ENCODE measurements around the gene TOMM70.

The TOMM70 gene

DNA sequence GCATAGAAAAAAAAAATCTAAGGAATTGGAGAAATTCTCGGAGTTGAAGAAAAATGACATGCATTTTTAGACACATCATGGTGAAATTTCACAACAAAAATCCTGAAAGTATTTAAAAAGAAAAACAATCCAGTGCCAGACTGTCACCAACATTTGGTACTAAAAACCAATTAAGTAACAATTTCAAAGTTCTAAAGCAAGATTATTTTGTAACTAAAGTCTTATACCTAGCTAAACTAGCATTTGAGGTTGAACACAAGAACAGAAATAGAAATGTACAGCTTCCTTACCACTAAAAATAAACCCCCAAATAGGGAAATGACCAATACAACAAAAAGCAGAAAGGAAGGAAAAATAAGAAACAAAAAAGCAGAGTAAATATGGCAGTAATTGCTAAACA is 11.9 kb downstream of the TOMM70 start:
- peaks cover 56% of the 10 kb centered on the region for H3K36me3 ChIP-seq (ENCODE audit: insufficient read depth, low read length)
- no peak for DNase-seq (ENCODE audit: low read depth, low spot score)

DNA sequence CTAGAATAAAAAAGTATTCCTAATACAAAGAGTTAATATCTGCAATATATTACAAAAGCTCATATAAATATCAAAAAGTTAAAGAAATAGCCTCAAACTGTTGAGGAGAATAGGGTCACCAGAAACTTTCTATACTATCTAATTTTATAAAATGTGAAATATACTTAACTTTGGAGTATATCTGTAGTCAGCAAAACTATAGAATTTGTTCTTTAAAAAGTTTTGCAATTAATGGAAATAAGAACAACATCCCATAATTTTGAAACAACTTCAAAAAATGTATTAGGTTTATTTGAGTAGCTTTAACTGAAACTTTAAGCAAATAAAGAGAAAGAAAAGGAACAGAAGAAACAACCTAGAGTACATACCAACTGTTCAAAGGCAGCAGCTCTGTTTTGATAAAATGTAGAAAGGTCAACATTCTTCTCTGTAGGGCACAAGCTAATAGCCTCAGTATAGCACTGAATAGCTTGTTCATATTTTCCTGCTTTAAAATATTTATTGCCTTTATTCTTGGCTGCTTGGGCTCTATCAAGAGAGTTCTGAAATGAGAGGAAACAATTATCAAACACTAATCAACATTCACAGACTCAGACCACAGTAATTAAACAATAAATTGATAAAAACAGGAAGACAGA is 14.3 kb downstream of the TOMM70 start:
- Histone ChIP-seq H3K9me3 (ENCODE audit: low read depth, low read length) (peaks cover 4% of the 10 kb centered on the region; the same call in 1 of the 2 replicates), H3K36me3 (ENCODE audit: insufficient read depth, low read length) (peaks cover 67% of the 10 kb centered on the region), H3K27ac (no peak overlapping the region), H3K4me3 (no peak overlapping the region), H3K9ac (ENCODE audit: insufficient read length) (no peak overlapping the region)
- TF ChIP-seq FOXP2 (optimal IDR thresholded peaks at IDR 0.05; ENCODE audit: control extremely low read depth, extremely low read length, insufficient read depth) (no peak), POLR2AphosphoS5 (IDR thresholded peaks at IDR 0.05; ENCODE audit: borderline replicate concordance, low read depth, low read length) (no peak), EZH2 (IDR thresholded peaks at IDR 0.05) (no peak)
- no peak for DNase-seq (ENCODE audit: low read depth, low spot score)

More for the DNA sequence above, 11.9 kb downstream of the TOMM70 start:
- no peak overlapping the region for H3K27ac ChIP-seq
- no peak for TF ChIP-seq POLR2AphosphoS5 (IDR thresholded peaks at IDR 0.05; ENCODE audit: borderline replicate concordance, low read depth, low read length)
- TF ChIP-seq EZH2 (IDR thresholded peaks at IDR 0.05), result no peak
- TF ChIP-seq FOXP2 (optimal IDR thresholded peaks at IDR 0.05; ENCODE audit: control extremely low read depth, extremely low read length, insufficient read depth), result no peak
- H3K9ac ChIP-seq (ENCODE audit: insufficient read length), result no peak overlapping the region
- H3K4me3 ChIP-seq, result no peak overlapping the region
- peaks cover 4% of the 10 kb centered on the region; the same call in 1 of the 2 replicates for H3K9me3 ChIP-seq (ENCODE audit: low read depth, low read length)

GRCh38 chr3:100384733-100385525 is 16.0 kb downstream of the TOMM70 start:
- TF ChIP-seq FOXP2 (optimal IDR thresholded peaks at IDR 0.05; ENCODE audit: control extremely low read depth, extremely low read length, insufficient read depth) (no peak), POLR2AphosphoS5 (IDR thresholded peaks at IDR 0.05; ENCODE audit: borderline replicate concordance, low read depth, low read length) (no peak), EZH2 (IDR thresholded peaks at IDR 0.05) (no peak)
- no peak overlapping the region for H3K4me3 ChIP-seq
- peaks cover 4% of the 10 kb centered on the region; the same call in 1 of the 2 replicates for H3K9me3 ChIP-seq (ENCODE audit: low read depth, low read length)
- DNase-seq (ENCODE audit: low read depth, low spot score), result no peak
- no peak overlapping the region for H3K27ac ChIP-seq
- H3K36me3 ChIP-seq (ENCODE audit: insufficient read depth, low read length), result peaks cover 75% of the 10 kb centered on the region
- no peak overlapping the region for H3K9ac ChIP-seq (ENCODE audit: insufficient read length)

- TF ChIP-seq EZH2 (IDR thresholded peaks at IDR 0.05) (no peak), POLR2AphosphoS5 (IDR thresholded peaks at IDR 0.05; ENCODE audit: borderline replicate concordance, low read depth, low read length) (no peak), FOXP2 (optimal IDR thresholded peaks at IDR 0.05; ENCODE audit: control extremely low read depth, extremely low read length, insufficient read depth) (no peak)
- Histone ChIP-seq H3K36me3 (ENCODE audit: insufficient read depth, low read length) (peaks cover 87% of the 10 kb centered on the region), H3K9ac (ENCODE audit: insufficient read length) (no peak overlapping the region), H3K9me3 (ENCODE audit: low read depth, low read length) (no peaks in the 10 kb centered on the region), H3K4me3 (no peak overlapping the region), H3K27ac (no peak overlapping the region)
- DNase-seq (ENCODE audit: low read depth, low spot score), result no peak
Observed at GRCh38 chr3:100376301-100376700, 24.6 kb downstream of the TOMM70 start.

GRCh38 chr3:100374521-100374920 is 26.4 kb downstream of the TOMM70 start:
- Histone ChIP-seq H3K4me3 (no peak overlapping the region), H3K36me3 (ENCODE audit: insufficient read depth, low read length) (peaks cover 84% of the 10 kb centered on the region), H3K27ac (no peak overlapping the region), H3K9me3 (ENCODE audit: low read depth, low read length) (no peaks in the 10 kb centered on the region), H3K9ac (ENCODE audit: insufficient read length) (no peak overlapping the region)
- TF ChIP-seq POLR2AphosphoS5 (IDR thresholded peaks at IDR 0.05; ENCODE audit: borderline replicate concordance, low read depth, low read length), result no peak
- no peak for DNase-seq (ENCODE audit: low read depth, low spot score)

DNA sequence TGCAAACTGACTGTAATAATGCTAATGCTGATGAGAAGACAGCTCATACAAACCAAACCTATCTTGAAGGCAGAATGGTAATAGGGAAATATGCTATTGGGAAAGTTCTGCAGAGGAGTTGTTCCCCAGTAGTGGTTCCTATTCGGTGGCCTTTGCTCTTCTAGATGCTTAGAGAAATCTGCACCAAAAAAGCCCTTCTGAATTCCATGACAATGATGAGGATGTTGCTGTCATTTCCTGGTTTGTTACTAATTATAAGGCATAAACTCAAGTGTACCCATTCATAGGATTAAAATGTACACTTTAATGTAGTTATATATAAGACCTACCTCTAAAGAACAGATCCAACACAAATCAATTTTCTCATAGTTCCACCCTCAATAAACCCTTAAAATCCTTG is 30.1 kb downstream of the TOMM70 start:
- Histone ChIP-seq H3K4me3 (no peak overlapping the region), H3K9ac (ENCODE audit: insufficient read length) (no peak overlapping the region), H3K9me3 (ENCODE audit: low read depth, low read length) (no peaks in the 10 kb centered on the region), H3K27ac (no peak overlapping the region), H3K36me3 (ENCODE audit: insufficient read depth, low read length) (peaks cover 81% of the 10 kb centered on the region)
- TF ChIP-seq FOXP2 (optimal IDR thresholded peaks at IDR 0.05; ENCODE audit: control extremely low read depth, extremely low read length, insufficient read depth), result no peak
- TF ChIP-seq EZH2 (IDR thresholded peaks at IDR 0.05), result no peak
- no peak for TF ChIP-seq POLR2AphosphoS5 (IDR thresholded peaks at IDR 0.05; ENCODE audit: borderline replicate concordance, low read depth, low read length)
- DNase-seq (ENCODE audit: low read depth, low spot score), result no peak

- peaks cover 83% of the 10 kb centered on the region for H3K36me3 ChIP-seq (ENCODE audit: insufficient read depth, low read length)
Observed at GRCh38 chr3:100368441-100368840, 32.4 kb downstream of the TOMM70 start.

GRCh38 chr3:100366424-100366823 is 34.5 kb downstream of the TOMM70 start:
- DNase-seq (ENCODE audit: low read depth, low spot score), result no peak
- peaks cover 86% of the 10 kb centered on the region for H3K36me3 ChIP-seq (ENCODE audit: insufficient read depth, low read length)
- no peak for TF ChIP-seq EZH2 (IDR thresholded peaks at IDR 0.05)
- TF ChIP-seq POLR2AphosphoS5 (IDR thresholded peaks at IDR 0.05; ENCODE audit: borderline replicate concordance, low read depth, low read length), result no peak
- TF ChIP-seq FOXP2 (optimal IDR thresholded peaks at IDR 0.05; ENCODE audit: control extremely low read depth, extremely low read length, insufficient read depth), result no peak
- H3K9me3 ChIP-seq (ENCODE audit: low read depth, low read length), result 0 out of 2 replicates have a peak, but pooled peaks cover 4% of the 10 kb centered on the region
- H3K4me3 ChIP-seq, result no peak overlapping the region
- no peak overlapping the region for H3K27ac ChIP-seq
- H3K9ac ChIP-seq (ENCODE audit: insufficient read length), result no peak overlapping the region

More at GRCh38 chr3:100368441-100368840, 32.4 kb downstream of the TOMM70 start:
- no peak for DNase-seq (ENCODE audit: low read depth, low spot score)
- H3K9ac ChIP-seq (ENCODE audit: insufficient read length), result no peak overlapping the region
- H3K27ac ChIP-seq, result no peak overlapping the region
- H3K9me3 ChIP-seq (ENCODE audit: low read depth, low read length), result no peaks in the 10 kb centered on the region
- no peak overlapping the region for H3K4me3 ChIP-seq
- no peak for TF ChIP-seq POLR2AphosphoS5 (IDR thresholded peaks at IDR 0.05; ENCODE audit: borderline replicate concordance, low read depth, low read length)
- TF ChIP-seq EZH2 (IDR thresholded peaks at IDR 0.05), result no peak
- TF ChIP-seq FOXP2 (optimal IDR thresholded peaks at IDR 0.05; ENCODE audit: control extremely low read depth, extremely low read length, insufficient read depth), result no peak
